Lower leg skin (tissue), 3 donors: ENCODE results near the gene KDM2B.

Experiments
- POLR2A ChIP-seq, 2 donors: fragments of 450-650 bp; IDR thresholded peaks; one replicate each; pipeline ENCODE4 v1.6.1; 2016 to 2017; ENCODE audit warnings: antibody characterized with exemption in 2 of 2, mild to moderate bottlenecking in 1 of 2, moderate library complexity in 1 of 2
- TF ChIP-seq, protein P1 (sequence below), 3 donors: fragments of 450-650 bp; IDR thresholded peaks; one replicate each; pipeline ENCODE4 v1.5.1; 2016; ENCODE audit warnings: antibody characterized with exemption in 3 of 3, mild to moderate bottlenecking in 3 of 3, moderate library complexity in 2 of 3

DNA sequence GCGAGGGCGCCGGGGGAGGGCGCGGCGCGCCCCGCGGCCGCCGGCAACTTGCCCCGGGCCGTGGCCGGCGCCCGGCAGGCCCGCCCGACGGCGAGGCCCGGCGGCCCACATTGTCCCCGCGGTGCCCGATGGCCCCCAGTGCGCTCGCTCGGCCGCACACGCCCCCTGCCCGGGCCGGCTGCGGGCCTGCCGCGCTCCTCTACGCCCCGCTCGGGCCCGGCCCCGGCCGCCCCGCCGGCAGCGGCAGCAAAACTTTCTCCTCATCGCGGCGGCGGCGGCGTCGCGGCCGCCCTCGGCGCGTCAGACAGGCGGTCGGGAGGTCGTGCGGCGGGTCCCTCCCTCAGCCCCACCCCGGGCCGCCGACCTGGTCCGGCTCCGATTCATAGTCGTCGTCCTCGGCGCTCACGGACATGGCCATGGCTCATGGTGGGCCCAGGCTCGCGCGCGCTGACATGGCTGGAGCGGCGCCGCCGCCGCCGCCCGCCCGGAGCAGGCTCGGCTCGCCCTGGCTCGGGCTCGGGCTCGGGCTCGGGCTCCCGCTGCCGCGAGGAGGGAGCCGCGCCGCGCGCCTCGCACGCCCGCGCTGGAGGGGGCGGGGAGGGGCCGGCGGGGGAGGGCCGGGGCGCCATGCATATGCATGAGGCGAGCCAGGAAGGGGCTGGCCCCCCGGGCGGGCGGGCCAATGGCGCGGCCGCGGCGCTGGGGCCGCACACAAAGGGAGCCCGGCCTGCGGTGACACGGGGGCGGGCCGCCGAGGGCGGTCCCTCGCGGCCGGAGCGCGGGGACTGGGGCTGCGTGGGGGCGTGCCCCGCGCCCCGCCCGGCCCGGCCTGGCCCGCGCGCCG lies 113.8 kb downstream of the KDM2B start:
- no peak for TF ChIP-seq POLR2A (IDR thresholded peaks at IDR 0.05)
- TF ChIP-seq, protein P1, sequence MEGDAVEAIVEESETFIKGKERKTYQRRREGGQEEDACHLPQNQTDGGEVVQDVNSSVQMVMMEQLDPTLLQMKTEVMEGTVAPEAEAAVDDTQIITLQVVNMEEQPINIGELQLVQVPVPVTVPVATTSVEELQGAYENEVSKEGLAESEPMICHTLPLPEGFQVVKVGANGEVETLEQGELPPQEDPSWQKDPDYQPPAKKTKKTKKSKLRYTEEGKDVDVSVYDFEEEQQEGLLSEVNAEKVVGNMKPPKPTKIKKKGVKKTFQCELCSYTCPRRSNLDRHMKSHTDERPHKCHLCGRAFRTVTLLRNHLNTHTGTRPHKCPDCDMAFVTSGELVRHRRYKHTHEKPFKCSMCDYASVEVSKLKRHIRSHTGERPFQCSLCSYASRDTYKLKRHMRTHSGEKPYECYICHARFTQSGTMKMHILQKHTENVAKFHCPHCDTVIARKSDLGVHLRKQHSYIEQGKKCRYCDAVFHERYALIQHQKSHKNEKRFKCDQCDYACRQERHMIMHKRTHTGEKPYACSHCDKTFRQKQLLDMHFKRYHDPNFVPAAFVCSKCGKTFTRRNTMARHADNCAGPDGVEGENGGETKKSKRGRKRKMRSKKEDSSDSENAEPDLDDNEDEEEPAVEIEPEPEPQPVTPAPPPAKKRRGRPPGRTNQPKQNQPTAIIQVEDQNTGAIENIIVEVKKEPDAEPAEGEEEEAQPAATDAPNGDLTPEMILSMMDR (IDR thresholded peaks at IDR 0.05): no peak
